SK-N-SH (cell line): ENCODE measurements around the gene CLPTM1L. TPM values are rescaled to one million over a fixed set of nuclear protein-coding genes. Genes with fewer than 3 reads are reported as not detected.

ENCODE experiments used
- CTCF ChIA-PET: fragments of 300-600, 350-600 bp; formaldehyde crosslinking; extraction: SDS; loops from one replicate; lab custom pipeline; 2021; lab: Yijun Ruan, JAX
- POLR2A ChIA-PET: fragments of 350-600 bp; sonication (Branson Sonifier 250); formaldehyde crosslinking; extraction: SDS; loops from one replicate; lab custom pipeline; 2020; ENCODE audit warnings: antibody characterized with exemption, inconsistent platforms; lab: Yijun Ruan, JAX
- DNase-seq: peaks from one replicate; pipeline ENCODE4 v3.0.0; 2012
- H2AFZ ChIP-seq: fragments of 200-600 bp; sonication (generic); 2 replicates; pipeline ENCODE4 v1.8.1; 2016; ENCODE audit warnings: antibody characterized with exemption, mild to moderate bottlenecking, low read depth
- H3F3A ChIP-seq: fragments of 200-600 bp; sonication (generic); replicated peaks from 2 replicates; pipeline ENCODE3; 2016; ENCODE audit warnings: antibody characterized with exemption, mild to moderate bottlenecking; ENCODE audit not compliant: insufficient read depth
- H3K27ac ChIP-seq, 2 experiments: fragments of 200-500 bp in 1 of 2; fragments of 200-600 bp in 1 of 2; sonication (Bioruptor generic) in 1 of 2; sonication (generic), shearing (Covaris generic) in 1 of 2; 2 replicates each; pipeline versions ENCODE4 v1.5.1 to v1.6.1; 2014 to 2016; ENCODE audit warnings: low read depth in 2 of 2, inconsistent platforms in 1 of 2, low read length in 1 of 2, mild to moderate bottlenecking in 1 of 2, mixed read lengths in 1 of 2
- H3K27me3 ChIP-seq: fragments of 200-600 bp; sonication (generic), shearing (Covaris generic); 2 replicates; pipeline ENCODE4 v1.6.1; 2016; ENCODE audit warnings: mixed run types; ENCODE audit not compliant: insufficient read depth
- H3K36me3 ChIP-seq, 2 experiments: fragments of 200-500 bp in 1 of 2; fragments of 200-600 bp in 1 of 2; sonication (Bioruptor generic) in 1 of 2; sonication (generic) in 1 of 2; replicated peaks in 1 of 2; 2 replicates each; pipeline versions ENCODE3 to v1.5.1; 2014 to 2016; ENCODE audit warnings: low read length in 1 of 2, mild to moderate bottlenecking in 1 of 2; ENCODE audit not compliant: insufficient read depth in 2 of 2, control insufficient read depth in 1 of 2
- H3K4me1 ChIP-seq, 2 experiments: fragments of 200-500 bp in 1 of 2; fragments of 200-600 bp in 1 of 2; sonication (Bioruptor generic) in 1 of 2; sonication (generic), shearing (Covaris generic) in 1 of 2; 2 replicates each; pipeline versions ENCODE4 v1.5.1 to v1.6.1; 2014 to 2016; ENCODE audit warnings: low read depth in 1 of 2, low read length in 1 of 2, mixed run types in 1 of 2; ENCODE audit not compliant: insufficient read depth in 2 of 2, control insufficient read depth in 1 of 2
- H3K4me2 ChIP-seq: fragments of 200-600 bp; sonication (generic), shearing (Covaris generic); 2 replicates; pipeline ENCODE4 v1.6.1; 2017; ENCODE audit warnings: mixed run types
- H3K4me3 ChIP-seq, 2 experiments: fragments of 200-500 bp in 1 of 2; fragments of 200-600 bp in 1 of 2; sonication (Bioruptor generic) in 1 of 2; sonication (generic), shearing (Covaris generic) in 1 of 2; 2 replicates each; pipeline versions ENCODE4 v1.5.1 to v1.8.1; 2014 to 2016; ENCODE audit warnings: low read depth in 2 of 2, inconsistent platforms in 1 of 2, low read length in 1 of 2, mild to moderate bottlenecking in 1 of 2, mixed read lengths in 1 of 2, moderate library complexity in 1 of 2
- H3K79me2 ChIP-seq: fragments of 200-600 bp; sonication (generic); 2 replicates; pipeline ENCODE4 v1.8.1; 2017; ENCODE audit warnings: mild to moderate bottlenecking; ENCODE audit not compliant: insufficient read depth
- H3K9ac ChIP-seq: fragments of 200-600 bp; sonication (generic); 2 replicates; pipeline ENCODE4 v1.6.1; 2017; ENCODE audit warnings: mixed run types
- H3K9me2 ChIP-seq: fragments of 200-600 bp; sonication (generic); 2 replicates; pipeline ENCODE4 v1.6.1; 2017; ENCODE audit warnings: mixed run types
- H3K9me3 ChIP-seq: fragments of 200-600 bp; sonication (generic); 2 replicates; pipeline ENCODE4 v1.6.1; 2017; ENCODE audit warnings: mixed run types, mild to moderate bottlenecking, moderate library complexity
- H4K20me1 ChIP-seq: fragments of 200-600 bp; sonication (generic); 2 replicates; pipeline ENCODE4 v1.6.1; 2017; ENCODE audit warnings: mild to moderate bottlenecking, mixed run types; ENCODE audit not compliant: insufficient read depth
- CHD2 ChIP-seq: fragments of 150-350 bp; IDR thresholded peaks from 2 replicates; pipeline ENCODE4 v1.6.1; 2018; ENCODE audit warnings: low read length; ENCODE audit not compliant: partially characterized antibody
- GABPA ChIP-seq: IDR thresholded peaks from 2 replicates; pipeline ENCODE4 v1.4.0; 2012; ENCODE audit warnings: low read depth, mild to moderate bottlenecking
- MXI1 ChIP-seq: IDR thresholded peaks from 2 replicates; pipeline ENCODE4 v1.6.1; 2012; ENCODE audit warnings: mild to moderate bottlenecking, low read depth, low read length, improper control_type of control experiment
- NFIC ChIP-seq: IDR thresholded peaks from 2 replicates; pipeline ENCODE4 v1.4.0; 2012; ENCODE audit warnings: borderline replicate concordance
- RFX5 ChIP-seq: IDR thresholded peaks from 2 replicates; pipeline ENCODE4 v1.6.1; 2012; ENCODE audit warnings: mild to moderate bottlenecking, improper control_type of control experiment, low read length
- TAF1 ChIP-seq: IDR thresholded peaks from 2 replicates; pipeline ENCODE4 v1.6.1; 2012; ENCODE audit warnings: low read depth, mild to moderate bottlenecking, low read length, moderate library complexity, borderline replicate concordance
- USF2 ChIP-seq: fragments of 150-350 bp; IDR thresholded peaks from 2 replicates; pipeline ENCODE4 v1.6.1; 2017; ENCODE audit warnings: antibody characterized with exemption, low read length, low read depth, borderline replicate concordance
- WGBS: methylation state at CpG from one replicate; pipeline ENCODE4 v1.1.6; 2017; ENCODE audit warnings: low lambda C conversion rate; 5-methylcytosine and 5-hydroxymethylcytosine counted together
- polyA plus RNA-seq, 3 experiments: library from polyadenylated mRNA; depleted of rRNA; stranded (reverse); fragments of >200 nt; gene quantifications; 2 replicates each; pipeline ENCODE4 v1.2.3, GENCODE V29; 2012

The CLPTM1L gene
- polyA plus RNA-seq, 1 of the 3 experiments (the other 2 are of a cell fraction) = 202 TPM

- no peak for TF ChIP-seq CHD2
- TF ChIP-seq TAF1 = no peak
- TF ChIP-seq, all 33 proteins: peak for 0
- Histone ChIP-seq H3K27ac (no peak overlapping the region), H3K9me3 (no peaks in the 10 kb centered on the region), H3K9ac (no peak overlapping the region), H3K4me3 (no peak overlapping the region), H3K79me2 (peaks cover 18% of the 10 kb centered on the region), H3K4me2 (no peak overlapping the region), H4K20me1 (peaks cover 10% of the 10 kb centered on the region; the same call in 1 of the 2 replicates), H3K4me1 (no peaks in the 10 kb centered on the region), H3K27me3 (no peaks in the 10 kb centered on the region), H3K9me2 (no peaks in the 10 kb centered on the region), H3K36me3 (peaks cover 28 to 85% of the 10 kb centered on the region in 2 experiments), H3F3A (peaks cover 6% of the 10 kb centered on the region), H2AFZ (no peak overlapping the region)
- DNase-seq = no peak
- POLR2A ChIA-PET = no interaction called here
- CTCF ChIA-PET = no interaction called here
- 97% methylated on average over 13 of the region's 22 CpGs for WGBS
Observed at GRCh38 chr5:1336749-1337488, 8.0 kb downstream of the CLPTM1L start.

GRCh38 chr5:1336106-1336561 lies 8.8 kb downstream of the CLPTM1L start:
- DNase-seq = no peak
- CTCF ChIA-PET = no interaction called here
- Histone ChIP-seq H3F3A (peaks cover 6% of the 10 kb centered on the region), H3K27ac (no peak overlapping the region), H2AFZ (no peak overlapping the region), H3K4me1 (no peaks in the 10 kb centered on the region), H3K9me2 (no peaks in the 10 kb centered on the region), H3K36me3 (peaks cover 27 to 85% of the 10 kb centered on the region in 2 experiments), H3K79me2 (peaks cover 11% of the 10 kb centered on the region; the same call in 1 of the 2 replicates), H3K9me3 (no peaks in the 10 kb centered on the region), H4K20me1 (peaks cover 10% of the 10 kb centered on the region; the same call in 1 of the 2 replicates), H3K27me3 (no peaks in the 10 kb centered on the region), H3K9ac (no peak overlapping the region), H3K4me3 (no peak overlapping the region), H3K4me2 (no peak overlapping the region)
- no peak for TF ChIP-seq USF2
- TF ChIP-seq NFIC = no peak
- POLR2A ChIA-PET = no interaction called here
- no CpG with 5 or more reads among the region's 14 CpGs for WGBS

GRCh38 chr5:1335540-1336095 lies 9.3 kb downstream of the CLPTM1L start:
- 72% methylated on average over 3 of the region's 19 CpGs for WGBS
- H3K27me3 ChIP-seq = no peaks in the 10 kb centered on the region
- H2AFZ ChIP-seq = no peak overlapping the region
- POLR2A ChIA-PET = no interaction called here
- no peaks in the 10 kb centered on the region for H3K9me2 ChIP-seq
- no peak overlapping the region for H3K4me2 ChIP-seq
- no peak for DNase-seq
- peaks cover 26 to 87% of the 10 kb centered on the region in 2 experiments for H3K36me3 ChIP-seq
- TF ChIP-seq GABPA = no peak
- no peak for TF ChIP-seq MXI1
- TF ChIP-seq TAF1 = no peak
- no peak for TF ChIP-seq RFX5
- H3K9ac ChIP-seq = no peak overlapping the region
- H3F3A ChIP-seq = peaks cover 6% of the 10 kb centered on the region
- CTCF ChIA-PET = no interaction called here
- H3K4me1 ChIP-seq = no peaks in the 10 kb centered on the region
- peaks cover 6% of the 10 kb centered on the region; the same call in 1 of the 2 replicates for H3K79me2 ChIP-seq
- H4K20me1 ChIP-seq = peaks cover 10% of the 10 kb centered on the region; the same call in 1 of the 2 replicates
- H3K9me3 ChIP-seq = no peaks in the 10 kb centered on the region
- no peak overlapping the region for H3K27ac ChIP-seq
- H3K4me3 ChIP-seq = no peak overlapping the region
